SK-N-SH (cell line): ENCODE measurements around the gene DCAF8. TPM values are rescaled to one million over a fixed set of nuclear protein-coding genes. Genes with fewer than 3 reads are reported as not detected.

ENCODE experiments used
- CTCF ChIA-PET: fragments of 300-600, 350-600 bp; formaldehyde crosslinking; extraction: SDS; loops from one replicate; lab custom pipeline; 2021; lab: Yijun Ruan, JAX
- POLR2A ChIA-PET: fragments of 350-600 bp; sonication (Branson Sonifier 250); formaldehyde crosslinking; extraction: SDS; loops from one replicate; lab custom pipeline; 2020; ENCODE audit warnings: antibody characterized with exemption, inconsistent platforms; lab: Yijun Ruan, JAX
- DNase-seq: peaks from one replicate; pipeline ENCODE4 v3.0.0; 2012
- H2AFZ ChIP-seq: fragments of 200-600 bp; sonication (generic); 2 replicates; pipeline ENCODE4 v1.8.1; 2016; ENCODE audit warnings: antibody characterized with exemption, mild to moderate bottlenecking, low read depth
- H3F3A ChIP-seq: fragments of 200-600 bp; sonication (generic); replicated peaks from 2 replicates; pipeline ENCODE3; 2016; ENCODE audit warnings: antibody characterized with exemption, mild to moderate bottlenecking; ENCODE audit not compliant: insufficient read depth
- H3K27ac ChIP-seq, 2 experiments: fragments of 200-500 bp in 1 of 2; fragments of 200-600 bp in 1 of 2; sonication (Bioruptor generic) in 1 of 2; sonication (generic), shearing (Covaris generic) in 1 of 2; 2 replicates each; pipeline versions ENCODE4 v1.5.1 to v1.6.1; 2014 to 2016; ENCODE audit warnings: low read depth in 2 of 2, inconsistent platforms in 1 of 2, low read length in 1 of 2, mild to moderate bottlenecking in 1 of 2, mixed read lengths in 1 of 2
- H3K27me3 ChIP-seq: fragments of 200-600 bp; sonication (generic), shearing (Covaris generic); 2 replicates; pipeline ENCODE4 v1.6.1; 2016; ENCODE audit warnings: mixed run types; ENCODE audit not compliant: insufficient read depth
- H3K36me3 ChIP-seq, 2 experiments: fragments of 200-500 bp in 1 of 2; fragments of 200-600 bp in 1 of 2; sonication (Bioruptor generic) in 1 of 2; sonication (generic) in 1 of 2; replicated peaks in 1 of 2; 2 replicates each; pipeline versions ENCODE3 to v1.5.1; 2014 to 2016; ENCODE audit warnings: low read length in 1 of 2, mild to moderate bottlenecking in 1 of 2; ENCODE audit not compliant: insufficient read depth in 2 of 2, control insufficient read depth in 1 of 2
- H3K4me1 ChIP-seq, 2 experiments: fragments of 200-500 bp in 1 of 2; fragments of 200-600 bp in 1 of 2; sonication (Bioruptor generic) in 1 of 2; sonication (generic), shearing (Covaris generic) in 1 of 2; 2 replicates each; pipeline versions ENCODE4 v1.5.1 to v1.6.1; 2014 to 2016; ENCODE audit warnings: low read depth in 1 of 2, low read length in 1 of 2, mixed run types in 1 of 2; ENCODE audit not compliant: insufficient read depth in 2 of 2, control insufficient read depth in 1 of 2
- H3K4me2 ChIP-seq: fragments of 200-600 bp; sonication (generic), shearing (Covaris generic); 2 replicates; pipeline ENCODE4 v1.6.1; 2017; ENCODE audit warnings: mixed run types
- H3K4me3 ChIP-seq, 2 experiments: fragments of 200-500 bp in 1 of 2; fragments of 200-600 bp in 1 of 2; sonication (Bioruptor generic) in 1 of 2; sonication (generic), shearing (Covaris generic) in 1 of 2; 2 replicates each; pipeline versions ENCODE4 v1.5.1 to v1.8.1; 2014 to 2016; ENCODE audit warnings: low read depth in 2 of 2, inconsistent platforms in 1 of 2, low read length in 1 of 2, mild to moderate bottlenecking in 1 of 2, mixed read lengths in 1 of 2, moderate library complexity in 1 of 2
- H3K79me2 ChIP-seq: fragments of 200-600 bp; sonication (generic); 2 replicates; pipeline ENCODE4 v1.8.1; 2017; ENCODE audit warnings: mild to moderate bottlenecking; ENCODE audit not compliant: insufficient read depth
- H3K9ac ChIP-seq: fragments of 200-600 bp; sonication (generic); 2 replicates; pipeline ENCODE4 v1.6.1; 2017; ENCODE audit warnings: mixed run types
- H3K9me2 ChIP-seq: fragments of 200-600 bp; sonication (generic); 2 replicates; pipeline ENCODE4 v1.6.1; 2017; ENCODE audit warnings: mixed run types
- H3K9me3 ChIP-seq: fragments of 200-600 bp; sonication (generic); 2 replicates; pipeline ENCODE4 v1.6.1; 2017; ENCODE audit warnings: mixed run types, mild to moderate bottlenecking, moderate library complexity
- H4K20me1 ChIP-seq: fragments of 200-600 bp; sonication (generic); 2 replicates; pipeline ENCODE4 v1.6.1; 2017; ENCODE audit warnings: mild to moderate bottlenecking, mixed run types; ENCODE audit not compliant: insufficient read depth
- EP300 ChIP-seq, 2 experiments: IDR thresholded peaks; 2 replicates each; pipeline versions ENCODE4 v1.4.0 to v1.6.1; 2012; ENCODE audit warnings: borderline replicate concordance in 1 of 2, low read depth in 1 of 2, low read length in 1 of 2
- FOXM1 ChIP-seq: IDR thresholded peaks from 2 replicates; pipeline ENCODE4 v1.4.0; 2012; ENCODE audit warnings: low read depth, mild to moderate bottlenecking
- GATA2 ChIP-seq: sonication (generic); formaldehyde crosslinking; IDR thresholded peaks from 2 replicates; pipeline ENCODE4 v1.5.0; 2020; ENCODE audit warnings: mild to moderate bottlenecking, missing genetic modification reagents
- JUND ChIP-seq: IDR thresholded peaks from 2 replicates; pipeline ENCODE4 v1.4.0; 2012
- MEF2A ChIP-seq: IDR thresholded peaks from 2 replicates; pipeline ENCODE4 v1.4.0; 2012; ENCODE audit warnings: low read depth, borderline replicate concordance
- MXI1 ChIP-seq: IDR thresholded peaks from 2 replicates; pipeline ENCODE4 v1.6.1; 2012; ENCODE audit warnings: mild to moderate bottlenecking, low read depth, low read length, improper control_type of control experiment
- NFIC ChIP-seq: IDR thresholded peaks from 2 replicates; pipeline ENCODE4 v1.4.0; 2012; ENCODE audit warnings: borderline replicate concordance
- POLR2AphosphoS5 ChIP-seq: IDR thresholded peaks from 2 replicates; pipeline ENCODE4 v1.6.1; 2012; ENCODE audit warnings: low read depth, low read length
- RAD21 ChIP-seq: IDR thresholded peaks from 2 replicates; pipeline ENCODE4 v1.6.1; 2012; ENCODE audit warnings: mild to moderate bottlenecking, low read length
- SIN3A ChIP-seq: IDR thresholded peaks from 2 replicates; pipeline ENCODE4 v1.6.1; 2012; ENCODE audit warnings: low read depth, mild to moderate bottlenecking, low read length, moderate library complexity, borderline replicate concordance
- SMC3 ChIP-seq: IDR thresholded peaks from 2 replicates; pipeline ENCODE4 v1.6.1; 2012; ENCODE audit warnings: low read depth, low read length, improper control_type of control experiment
- TAF1 ChIP-seq: IDR thresholded peaks from 2 replicates; pipeline ENCODE4 v1.6.1; 2012; ENCODE audit warnings: low read depth, mild to moderate bottlenecking, low read length, moderate library complexity, borderline replicate concordance
- TEAD4 ChIP-seq: IDR thresholded peaks from 2 replicates; pipeline ENCODE4 v1.4.0; 2012; ENCODE audit warnings: mild to moderate bottlenecking, borderline replicate concordance; ENCODE audit not compliant: insufficient read depth
- WGBS: methylation state at CpG from one replicate; pipeline ENCODE4 v1.1.6; 2017; ENCODE audit warnings: low lambda C conversion rate; 5-methylcytosine and 5-hydroxymethylcytosine counted together
- polyA plus RNA-seq, 3 experiments: library from polyadenylated mRNA; depleted of rRNA; stranded (reverse); fragments of >200 nt; gene quantifications; 2 replicates each; pipeline ENCODE4 v1.2.3, GENCODE V29; 2012
- TF ChIP-seq, protein P1 (sequence below): IDR thresholded peaks from 2 replicates; pipeline ENCODE4 v1.4.0; 2012; ENCODE audit warnings: low read depth, borderline replicate concordance

DCAF8 gene
- polyA plus RNA-seq, 1 of the 3 experiments (the other 2 are of a cell fraction) = 108 TPM

DNA sequence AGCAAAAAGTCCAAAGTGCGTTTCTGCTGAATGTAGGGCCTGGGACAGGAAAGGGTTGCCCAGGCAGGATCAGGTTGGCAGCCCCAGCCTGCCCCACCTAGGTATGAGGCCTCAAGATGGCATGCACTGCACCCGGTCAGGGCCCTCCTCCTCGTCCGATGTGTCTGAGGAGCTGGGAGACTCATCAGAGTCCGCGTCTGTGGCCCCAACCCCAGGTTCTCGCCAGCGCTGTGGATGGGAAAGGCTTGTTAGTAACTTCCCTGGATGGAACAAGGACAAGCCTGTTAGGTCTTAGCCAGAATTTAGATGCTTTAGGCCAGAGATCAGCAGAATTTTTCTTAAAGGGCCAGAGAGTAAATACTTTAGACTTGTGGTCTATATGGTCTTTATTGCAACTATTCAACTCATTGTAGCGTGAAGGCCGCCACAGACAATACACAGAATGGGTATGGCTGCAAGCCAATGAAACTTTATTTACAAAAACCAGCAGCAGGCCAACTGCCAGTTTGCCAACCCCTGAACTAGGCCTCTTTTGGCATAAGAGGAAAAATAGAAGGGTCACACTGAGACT is 44.8 kb downstream of the DCAF8 start:
- Histone ChIP-seq H3K9ac (no peak overlapping the region), H2AFZ (no peak overlapping the region), H3K4me2 (no peak overlapping the region)
- TF ChIP-seq FOXM1 = no peak
- no peak for TF ChIP-seq RAD21
- TF ChIP-seq, all 33 proteins: peak for 0
- Histone ChIP-seq H4K20me1 (no peaks in the 10 kb centered on the region; the same call in 1 of the 2 replicates), H3K9me2 (no peaks in the 10 kb centered on the region), H3K9me3 (no peaks in the 10 kb centered on the region), H3K4me1 (peaks cover 11 to 18% of the 10 kb centered on the region in 2 experiments; a peak in 3 of 4 replicates), H3K27ac (peak overlapping the region; percentile 45 to 55; a peak in 3 of 4 replicates), H3K36me3 (peaks cover 72 to 94% of the 10 kb centered on the region in 2 experiments), H3K27me3 (no peaks in the 10 kb centered on the region), H3K79me2 (no peaks in the 10 kb centered on the region), H3F3A (peaks cover 62% of the 10 kb centered on the region), H3K4me3 (no peak overlapping the region)
- WGBS = 92% methylated on average over 5 of the region's 10 CpGs
- DNase-seq = no peak
- ChIA-PET POLR2A (no interaction called here), CTCF (interaction anchor here (3.0 to 5.5 kb wide), 7 partner anchors 10 to 131 kb away, joined by 21 to 141 read pairs (median 57); partner anchors contain the start of genes CASQ1 and PEA15)

GRCh38 chr1:160216301-160216700 is 46.0 kb downstream of the DCAF8 start:
- no peaks in the 10 kb centered on the region for H3K9me3 ChIP-seq
- H3K79me2 ChIP-seq = peaks cover 10% of the 10 kb centered on the region
- peak overlapping the region in 1 of 2 experiments; percentile 9; a peak in 1 of 4 replicates for H3K27ac ChIP-seq
- H3K4me2 ChIP-seq = no peak overlapping the region
- TF ChIP-seq SIN3A (no peak), JUND (no peak), GATA2 (CRISPR knock-in tag) (no peak), MEF2A (no peak), SMC3 (no peak), TAF1 (no peak), NFIC (no peak), MXI1 (no peak), POLR2AphosphoS5 (no peak), EP300 (IDR thresholded peaks at IDR 0.05; ENCODE audit: borderline replicate concordance in 1 of 2, low read depth in 1 of 2, low read length in 1 of 2) (no peak), RAD21 (no peak), TEAD4 (no peak)
- TF ChIP-seq, protein P1, sequence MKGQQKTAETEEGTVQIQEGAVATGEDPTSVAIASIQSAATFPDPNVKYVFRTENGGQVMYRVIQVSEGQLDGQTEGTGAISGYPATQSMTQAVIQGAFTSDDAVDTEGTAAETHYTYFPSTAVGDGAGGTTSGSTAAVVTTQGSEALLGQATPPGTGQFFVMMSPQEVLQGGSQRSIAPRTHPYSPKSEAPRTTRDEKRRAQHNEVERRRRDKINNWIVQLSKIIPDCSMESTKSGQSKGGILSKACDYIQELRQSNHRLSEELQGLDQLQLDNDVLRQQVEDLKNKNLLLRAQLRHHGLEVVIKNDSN = no peak
- H3F3A ChIP-seq = peaks cover 58% of the 10 kb centered on the region
- H3K4me1 ChIP-seq = peaks cover 11 to 21% of the 10 kb centered on the region in 2 experiments; a peak in 3 of 4 replicates
- no peak overlapping the region for H3K9ac ChIP-seq
- H3K27me3 ChIP-seq = no peaks in the 10 kb centered on the region
- no peaks in the 10 kb centered on the region for H3K9me2 ChIP-seq
- H2AFZ ChIP-seq = no peak overlapping the region
- DNase-seq = no peak
- CTCF ChIA-PET = interaction anchor here (1.6 kb wide), 1 partner anchor 23 kb away, joined by 13 read pairs; no protein-coding TSS in a partner anchor
- peaks cover 72 to 94% of the 10 kb centered on the region in 2 experiments for H3K36me3 ChIP-seq
- H4K20me1 ChIP-seq = peaks cover 8% of the 10 kb centered on the region
- H3K4me3 ChIP-seq = no peak overlapping the region
- POLR2A ChIA-PET = interaction anchor here (1.1 kb wide), 1 partner anchor 9 kb away, joined by 3 read pairs; no protein-coding TSS in a partner anchor
